B cell (primary cell): ENCODE data around the gene CAPN11. TPM values are rescaled to one million over a fixed set of nuclear protein-coding genes. Genes with fewer than 3 reads are reported as not detected.

Source experiments
- ATAC-seq: fragments of 200-7000 bp; cut with Tn5 transposase; one replicate; pipeline ENCODE4 v1.10.0; 2021; ENCODE audit warnings: low read depth, mild to moderate bottlenecking, moderate number of reproducible peaks, moderate library complexity
- CTCF ChIA-PET: fragments of 350-600 bp; sonication (Branson Sonifier 250); formaldehyde crosslinking; loops from one replicate; lab custom pipeline; 2021; ENCODE audit warnings: antibody characterized with exemption, inconsistent platforms; lab: Charles Lee
- POLR2A ChIA-PET: fragments of 350-600 bp; sonication (Branson Sonifier 250); formaldehyde crosslinking; loops from one replicate; lab custom pipeline; 2021; ENCODE audit warnings: antibody characterized with exemption; lab: Charles Lee
- DNase-seq: peaks from one replicate; pipeline ENCODE4 v3.0.0; 2013
- H2AFZ ChIP-seq: 2 replicates; pipeline ENCODE4 v1.6.1; 2012; ENCODE audit warnings: mild to moderate bottlenecking, low read depth, low read length; ENCODE audit not compliant: insufficient read depth, poor library complexity, severe bottlenecking
- H3K27ac ChIP-seq, 2 donors: 1 replicate in 1 of 2; 2 replicates in 1 of 2; pipeline ENCODE4 v1.5.1; 2012 to 2013; ENCODE audit warnings: low read length in 2 of 2, mild to moderate bottlenecking in 2 of 2, moderate library complexity in 1 of 2
- H3K27me3 ChIP-seq, 4 experiments: fragments of 200-600 bp in 1 of 4; sonication (generic) in 1 of 4; replicated peaks in 1 of 4; 1 replicate in 2 of 4; 2 replicates in 2 of 4; pipeline versions ENCODE4 v1.6.1 to v1.7.0; 2013 to 2016; ENCODE audit warnings: low read length in 3 of 4, mild to moderate bottlenecking in 2 of 4, mixed read lengths in 1 of 4, moderate library complexity in 1 of 4; ENCODE audit not compliant: insufficient read depth in 4 of 4, control insufficient read depth in 3 of 4; ENCODE audit errors: control extremely low read depth in 1 of 4
- H3K36me3 ChIP-seq, 2 experiments: replicated peaks in 1 of 2; 1 replicate in 1 of 2; 2 replicates in 1 of 2; pipeline versions ENCODE4 v1.6.1 to v1.7.1; 2013; ENCODE audit warnings: low read length in 1 of 2; ENCODE audit not compliant: insufficient read depth in 2 of 2, control insufficient read depth in 1 of 2; ENCODE audit errors: control extremely low read depth in 1 of 2, extremely low read depth in 1 of 2
- H3K4me1 ChIP-seq, 2 donors: fragments of 200-600 bp in 1 of 2; sonication (generic) in 1 of 2; 1 replicate in 1 of 2; 2 replicates in 1 of 2; pipeline versions ENCODE4 v1.5.1 to v1.6.1; 2013 to 2017; ENCODE audit warnings: low read length in 2 of 2; ENCODE audit not compliant: control insufficient read depth in 2 of 2, insufficient read depth in 2 of 2
- H3K4me2 ChIP-seq: replicated peaks from 2 replicates; pipeline ENCODE3; 2012; ENCODE audit warnings: mild to moderate bottlenecking, low read depth, low read length; ENCODE audit not compliant: poor library complexity, severe bottlenecking
- H3K4me3 ChIP-seq, 5 experiments: fragments of 200-600 bp in 1 of 5; sonication (generic) in 1 of 5; 1 replicate in 3 of 5; 2 replicates in 2 of 5; pipeline versions ENCODE4 v1.5.1 to v1.7.0; 2011 to 2016; ENCODE audit warnings: low read length in 4 of 5, mild to moderate bottlenecking in 4 of 5, low read depth in 2 of 5, control low read depth in 1 of 5, moderate library complexity in 1 of 5; ENCODE audit not compliant: insufficient read depth in 1 of 5; ENCODE audit errors: control extremely low read depth in 1 of 5, extremely low read depth in 1 of 5
- H3K79me2 ChIP-seq: fragments of 200-600 bp; sonication (generic); one replicate; pipeline ENCODE4 v1.6.0; 2016; ENCODE audit warnings: low read length; ENCODE audit not compliant: control insufficient read depth, insufficient read depth
- H3K9ac ChIP-seq: fragments of 200-600 bp; sonication (generic); 2 replicates; pipeline ENCODE4 v1.6.1; 2017; ENCODE audit warnings: mild to moderate bottlenecking, low read length, moderate library complexity
- H3K9me3 ChIP-seq, 3 donors: one replicate each; pipeline versions ENCODE4 v1.6.1 to v1.7.1; 2013; ENCODE audit warnings: low read length in 2 of 3; ENCODE audit not compliant: control insufficient read depth in 2 of 3, insufficient read depth in 1 of 3; ENCODE audit errors: control extremely low read depth in 1 of 3
- H4K20me1 ChIP-seq: 2 replicates; pipeline ENCODE4 v1.6.0; 2012; ENCODE audit warnings: mild to moderate bottlenecking, low read length; ENCODE audit not compliant: insufficient read depth, control insufficient read depth, poor library complexity, severe bottlenecking
- H3K27ac Mint-ChIP-seq: one replicate; pipeline ENCODE4 v1.8.0; 2021; ENCODE audit warnings: mixed read lengths
- H3K27me3 Mint-ChIP-seq: one replicate; pipeline ENCODE4 v1.8.0; 2021; ENCODE audit warnings: mixed read lengths
- H3K4me1 Mint-ChIP-seq: one replicate; pipeline ENCODE4 v1.8.0; 2021; ENCODE audit warnings: mixed read lengths
- H3K4me3 Mint-ChIP-seq: one replicate; pipeline ENCODE4 v1.8.0; 2021; ENCODE audit warnings: mixed read lengths
- H3K9me3 Mint-ChIP-seq: one replicate; pipeline ENCODE4 v1.8.0; 2022; ENCODE audit warnings: mixed read lengths; ENCODE audit not compliant: insufficient read depth
- EZH2 ChIP-seq: IDR thresholded peaks from 2 replicates; pipeline ENCODE4 v1.6.1; 2012; ENCODE audit warnings: borderline replicate concordance, low read depth, mild to moderate bottlenecking, moderate library complexity, low read length; ENCODE audit not compliant: insufficient read depth, poor library complexity, severe bottlenecking
- WGBS: methylation state at CpG from one replicate; pipeline ENCODE4 v1.1.5; 2013; ENCODE audit warnings: missing lambda C conversion rate; ENCODE audit not compliant: insufficient coverage; 5-methylcytosine and 5-hydroxymethylcytosine counted together
- intact Hi-C: fragments of 100-400 bp; cut with micrococcal nuclease; formaldehyde crosslinking; loops from one replicate; pipeline ENCODE4 v1.10.0; 2022
- polyA plus RNA-seq: library from polyadenylated mRNA; depleted of rRNA; stranded (reverse); fragments of >200 nt; gene quantifications from 2 replicates; pipeline ENCODE4 v1.2.3, GENCODE V29; 2012
- total RNA-seq, 2 donors: library from RNA; stranded (reverse); fragments of 120-200 nt in 1 of 2; gene quantifications; 1 replicate in 1 of 2; 2 replicates in 1 of 2; pipeline versions ENCODE4 v1.2.3 to v1.2.4, GENCODE V29; 2013 to 2022
- TF ChIP-seq, protein P1 (sequence below): fragments of 200-600 bp; IDR thresholded peaks from one replicate; pipeline ENCODE4 v1.8.0; 2022; ENCODE audit warnings: antibody characterized with exemption, mild to moderate bottlenecking

Gene CAPN11
- total and polyA plus RNA-seq, 2 donors (not counting 1 experiment from before 2014, with no cell fraction given): not detected

DNA sequence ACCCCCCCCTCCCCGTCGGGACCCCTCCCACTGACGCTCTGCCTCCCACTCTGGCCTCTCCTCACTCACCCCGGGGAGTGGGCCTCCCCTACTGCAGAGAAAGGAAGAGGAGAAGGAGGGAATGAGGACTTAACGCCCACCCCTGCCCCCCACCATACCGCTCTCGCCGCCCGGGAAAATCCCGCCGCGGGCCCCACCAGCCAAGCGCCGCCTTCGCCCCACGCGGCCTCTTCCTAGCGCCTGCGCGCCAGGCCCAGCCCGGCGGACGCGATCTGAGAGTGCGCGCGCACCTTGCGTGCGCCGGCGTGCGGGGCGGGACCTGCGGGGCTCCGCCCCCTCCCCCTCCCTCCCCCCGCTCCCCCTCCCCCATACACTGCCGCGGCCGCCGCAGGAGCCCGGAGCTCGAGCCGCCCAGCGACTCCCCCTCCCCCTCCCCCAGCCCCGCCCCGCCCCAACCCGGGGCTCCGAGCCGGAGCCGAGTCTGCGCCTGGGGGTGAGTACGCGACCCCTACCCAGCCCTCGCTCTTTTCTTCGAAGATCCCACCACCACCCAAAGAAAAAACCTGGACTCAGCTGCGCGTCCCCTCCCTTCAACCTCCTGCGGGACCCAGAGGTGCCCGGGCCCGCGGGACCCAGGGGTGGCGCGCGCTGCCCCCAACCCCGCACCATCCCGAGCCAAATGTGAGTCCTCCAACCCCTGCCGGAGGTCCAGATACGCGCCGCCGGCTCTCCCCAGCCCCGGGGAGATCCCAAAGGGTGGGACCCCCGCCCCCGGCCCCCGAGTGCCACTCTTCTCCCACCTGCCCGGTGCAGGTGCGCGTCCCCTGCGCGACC, 31.2 kb upstream of the CAPN11 start, which contains the start of the genes MRPL14 and TMEM63B:
Gene MRPL14 (minus strand): TSS at position 267 of the 834 bp plus-strand sequence. CDS start 10,841 bp downstream, outside the sequence.
Gene TMEM63B (plus strand): TSS at position 369 of the 834 bp plus-strand sequence. CDS start 7,031 bp downstream, outside the sequence.
- H3K79me2 ChIP-seq: peaks cover 60% of the 10 kb centered on the region
- H3K27ac ChIP-seq: peak within 1 kb of the TSS; percentile 83 to 94
- peaks cover 35 to 47% of the 10 kb centered on the region in 2 donors for H3K4me1 ChIP-seq
- WGBS: under 1% methylated on average over 45 of the region's 80 CpGs
- peaks cover 50% of the 10 kb centered on the region for H3K4me1 Mint-ChIP-seq
- intact Hi-C loops: loop anchor here (2.0 to 5.0 kb wide), 5 partner anchors 25 to 550 kb away; partner anchors contain the start of genes HSP90AB1, POLH, SLC29A1 and XPO5
- H3K4me2 ChIP-seq: peak within 1 kb of the TSS; percentile 99
- H3K9ac ChIP-seq: peak within 1 kb of the TSS; percentile 93
- no peak for TF ChIP-seq EZH2
- TF ChIP-seq, protein P1, sequence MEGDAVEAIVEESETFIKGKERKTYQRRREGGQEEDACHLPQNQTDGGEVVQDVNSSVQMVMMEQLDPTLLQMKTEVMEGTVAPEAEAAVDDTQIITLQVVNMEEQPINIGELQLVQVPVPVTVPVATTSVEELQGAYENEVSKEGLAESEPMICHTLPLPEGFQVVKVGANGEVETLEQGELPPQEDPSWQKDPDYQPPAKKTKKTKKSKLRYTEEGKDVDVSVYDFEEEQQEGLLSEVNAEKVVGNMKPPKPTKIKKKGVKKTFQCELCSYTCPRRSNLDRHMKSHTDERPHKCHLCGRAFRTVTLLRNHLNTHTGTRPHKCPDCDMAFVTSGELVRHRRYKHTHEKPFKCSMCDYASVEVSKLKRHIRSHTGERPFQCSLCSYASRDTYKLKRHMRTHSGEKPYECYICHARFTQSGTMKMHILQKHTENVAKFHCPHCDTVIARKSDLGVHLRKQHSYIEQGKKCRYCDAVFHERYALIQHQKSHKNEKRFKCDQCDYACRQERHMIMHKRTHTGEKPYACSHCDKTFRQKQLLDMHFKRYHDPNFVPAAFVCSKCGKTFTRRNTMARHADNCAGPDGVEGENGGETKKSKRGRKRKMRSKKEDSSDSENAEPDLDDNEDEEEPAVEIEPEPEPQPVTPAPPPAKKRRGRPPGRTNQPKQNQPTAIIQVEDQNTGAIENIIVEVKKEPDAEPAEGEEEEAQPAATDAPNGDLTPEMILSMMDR: no peak
- peak within 1 kb of the TSS; percentile 82 for H2AFZ ChIP-seq
- no peaks in the 10 kb centered on the region for H3K27me3 Mint-ChIP-seq
- peak; percentile 94 for DNase-seq
- no peaks in the 10 kb centered on the region for H3K9me3 ChIP-seq
- H3K4me3 ChIP-seq: peak within 1 kb of the TSS; percentile 62 to 98 (median 91)
- peak within 1 kb of the TSS; percentile 93 for H3K27ac Mint-ChIP-seq
- CTCF ChIA-PET: interaction anchor here (0.6 to 1.5 kb wide), 3 partner anchors 45 to 423 kb away, joined by 3 to 4 read pairs (median 3); no protein-coding TSS in a partner anchor
- no peaks in the 10 kb centered on the region for H3K9me3 Mint-ChIP-seq
- POLR2A ChIA-PET: interaction anchor here (0.6 to 1.4 kb wide), 3 partner anchors 110 to 517 kb away, joined by 3 to 4 read pairs (median 3); partner anchors contain the start of gene HSP90AB1
- ATAC-seq: peak; percentile 91
- H4K20me1 ChIP-seq: peaks cover 22% of the 10 kb centered on the region
- H3K27me3 ChIP-seq: no peaks in the 10 kb centered on the region
- no peaks in the 10 kb centered on the region for H3K36me3 ChIP-seq
- H3K4me3 Mint-ChIP-seq: peak within 1 kb of the TSS; percentile 95
